Left lung (tissue), 14 donors: ENCODE data around the gene APOO. TPM values are rescaled to one million over a fixed set of nuclear protein-coding genes. Genes with fewer than 3 reads are reported as not detected.

ENCODE experiments used
- ATAC-seq: fragments of 200-7000 bp; cut with Tn5 transposase; one replicate; pipeline ENCODE4 v1.9.1; 2020; ENCODE audit warnings: moderate library complexity
- DNase-seq, 4 donors: peaks; one replicate each; pipeline ENCODE4 v3.0.0-alpha.2; 2013 to 2020
- H3K27ac ChIP-seq, 2 donors: fragments of 200-600 bp; sonication (generic) in 1 of 2; one replicate each; pipeline versions ENCODE4 v1.5.0 to v1.8.0; 2020 to 2021
- H3K27me3 ChIP-seq, 2 donors: fragments of 200-600 bp; sonication (generic) in 1 of 2; one replicate each; pipeline versions ENCODE4 v1.5.0 to v1.8.0; 2020 to 2021
- H3K36me3 ChIP-seq, 2 donors: fragments of 200-600 bp; sonication (generic) in 1 of 2; one replicate each; pipeline versions ENCODE4 v1.5.0 to v1.8.0; 2020 to 2021
- H3K4me1 ChIP-seq, 2 donors: fragments of 200-600 bp; one replicate each; pipeline ENCODE4 v1.8.0; 2021
- H3K4me3 ChIP-seq, 2 donors: fragments of 200-600 bp; sonication (generic) in 1 of 2; one replicate each; pipeline versions ENCODE4 v1.5.0 to v1.8.0; 2020 to 2021; ENCODE audit warnings: mild to moderate bottlenecking in 1 of 2
- H3K9me3 ChIP-seq, 2 donors: fragments of 200-600 bp; sonication (generic) in 1 of 2; one replicate each; pipeline versions ENCODE4 v1.5.0 to v1.8.0; 2020 to 2021
- intact Hi-C, 2 donors: fragments of 100-400 bp; cut with DNase I; formaldehyde crosslinking; loops; one replicate each; pipeline versions ENCODE4 v1.11.2 to v1.14.2; 2022
- long read RNA-seq, 12 donors: library from polyadenylated mRNA in 2 of 12; unstranded in 2 of 12; transcript quantifications; one replicate each; pipeline ENCODE4 v2.0.0 and lab custom pipeline, GENCODE V29; 2019 to 2026
- polyA plus RNA-seq, 6 donors: library from polyadenylated mRNA; unstranded; fragments of 120-200 nt; gene quantifications; one replicate each; pipeline ENCODE4 v1.2.1, GENCODE V29; 2013; ENCODE audit not compliant: insufficient read length in 6 of 6
- total RNA-seq, 2 donors: library from RNA; stranded (reverse); fragmentation: NEBNext Ultra II Directional; extraction: Animal tissue kit (Norgen Biotek cat#: 25700); gene quantifications; one replicate each; pipeline ENCODE4 v1.2.1, GENCODE V29; 2021
- TF ChIP-seq, protein P1 (sequence below), 2 donors: fragments of 200-600 bp; sonication (generic) in 1 of 2; IDR thresholded peaks; one replicate each; pipeline versions ENCODE4 v1.5.0 to v1.8.0; 2021; ENCODE audit warnings: antibody characterized with exemption in 2 of 2
- donor health status: DM: no; HTN: yes; CAD: no.
- donor health status: DM: no; HTN: no; CAD: no.

APOO gene
- total RNA-seq (10 to 100 TPM; 20.1 to 23.1 TPM), polyA plus RNA-seq (10 to 100 TPM; 15.9 to 24.3 (median 19.2) TPM)
- long read RNA-seq, donor 1, transcript APOO-201 (9 exons, 1,118 nt), result major isoform, 5 of 11 reads
- long read RNA-seq, donor 1, partial matches to known transcripts, result 0 of 11 reads
- long read RNA-seq, donor 1, other reads (novel, unspliced or antisense), result 6 of 11 reads
- long read RNA-seq, donor 2, partial matches to known transcripts, result 0 of 2 reads
- long read RNA-seq, donor 2, other reads (novel, unspliced or antisense), result 0 of 2 reads
- long read RNA-seq, donor 3, partial matches to known transcripts, result 0 of 12 reads
- long read RNA-seq, donor 3, other reads (novel, unspliced or antisense), result 9 of 12 reads
- long read RNA-seq, donor 4, transcript APOO-201 (9 exons, 1,118 nt), result major isoform, 8 of 26 reads
- long read RNA-seq, donor 4, partial matches to known transcripts, result 6 of 26 reads
- long read RNA-seq, donor 4, other reads (novel, unspliced or antisense), result 12 of 26 reads
- long read RNA-seq, donor 5, partial matches to known transcripts, result 0 of 4 reads
- long read RNA-seq, donor 5, other reads (novel, unspliced or antisense), result 0 of 4 reads
- long read RNA-seq, donor 6, transcript APOO-201 (9 exons, 1,118 nt), result major isoform, 6 of 13 reads
- long read RNA-seq, donor 6, partial matches to known transcripts, result 0 of 13 reads
- long read RNA-seq, donor 6, other reads (novel, unspliced or antisense), result 7 of 13 reads
- long read RNA-seq, donor 7, partial matches to known transcripts, result 0 of 7 reads
- long read RNA-seq, donor 7, other reads (novel, unspliced or antisense), result 5 of 7 reads
- long read RNA-seq, donor 8, partial matches to known transcripts, result 0 of 4 reads
- long read RNA-seq, donor 8, other reads (novel, unspliced or antisense), result 0 of 4 reads
- long read RNA-seq, donor 9, result 0 reads
- long read RNA-seq, donor 10, transcript APOO-201 (9 exons, 1,118 nt), result major isoform, 9 of 29 reads
- long read RNA-seq, donor 10, partial matches to known transcripts, result 2 of 29 reads
- long read RNA-seq, donor 10, other reads (novel, unspliced or antisense), result 18 of 29 reads
- long read RNA-seq, donor 11, transcript APOO-201 (9 exons, 1,118 nt), result major isoform, 12 of 37 reads
- long read RNA-seq, donor 11, partial matches to known transcripts, result 0 of 37 reads
- long read RNA-seq, donor 11, other reads (novel, unspliced or antisense), result 24 of 37 reads
- long read RNA-seq, donor 12, partial matches to known transcripts, result 0 of 1 reads
- long read RNA-seq, donor 12, other reads (novel, unspliced or antisense), result 0 of 1 reads

DNA sequence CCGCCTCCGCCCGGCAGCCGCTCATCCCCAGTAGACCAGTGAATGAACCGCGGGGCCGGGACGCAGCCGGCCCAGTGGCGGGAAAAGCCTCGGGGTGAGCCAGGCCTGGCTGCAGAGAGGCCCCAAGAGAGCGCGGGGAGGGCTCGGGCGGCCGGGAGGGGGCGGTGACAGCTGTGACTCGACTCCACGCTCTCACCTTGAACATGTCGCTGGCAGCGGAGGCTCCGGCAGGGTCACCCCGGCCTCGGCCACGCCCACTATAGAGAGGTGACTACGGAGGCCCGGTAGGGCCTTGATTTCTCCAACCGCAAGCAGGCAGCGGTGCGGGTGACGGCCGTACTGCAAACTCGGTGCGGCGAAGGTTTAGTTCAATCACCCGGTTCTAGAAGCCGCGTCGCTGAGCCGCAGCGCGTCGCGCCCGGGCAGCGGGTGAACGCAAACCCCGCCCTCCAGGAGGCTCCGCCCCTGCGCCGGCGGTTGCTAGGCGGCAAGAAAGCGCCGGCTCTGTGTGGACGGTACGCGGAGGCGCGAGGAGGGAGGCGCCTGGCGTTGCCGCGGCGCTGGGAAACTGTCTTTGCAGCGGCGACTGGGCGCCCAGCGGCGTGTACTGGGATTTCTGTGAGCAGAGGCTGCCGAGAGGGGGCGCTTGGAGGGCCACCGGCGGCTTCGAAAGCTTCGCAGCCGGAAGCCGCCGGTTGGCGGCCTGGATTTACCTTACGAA, at the start of gene APOO, which contains the start of gene CXorf58:
TSS of gene APOO (minus strand) at position 441 of the 721 bp plus-strand sequence. CDS start at position 205, 236 bp downstream.
TSS of gene CXorf58 (plus strand) at position 509 of the 721 bp plus-strand sequence. CDS start 2,297 bp downstream, outside the sequence.
- H3K27ac ChIP-seq, result peak within 1 kb of the TSS; percentile 79 to 92
- H3K9me3 ChIP-seq, result no peaks in the 10 kb centered on the region
- no peaks in the 10 kb centered on the region for H3K4me1 ChIP-seq
- H3K36me3 ChIP-seq, result no peaks in the 10 kb centered on the region
- TF ChIP-seq, protein P1, sequence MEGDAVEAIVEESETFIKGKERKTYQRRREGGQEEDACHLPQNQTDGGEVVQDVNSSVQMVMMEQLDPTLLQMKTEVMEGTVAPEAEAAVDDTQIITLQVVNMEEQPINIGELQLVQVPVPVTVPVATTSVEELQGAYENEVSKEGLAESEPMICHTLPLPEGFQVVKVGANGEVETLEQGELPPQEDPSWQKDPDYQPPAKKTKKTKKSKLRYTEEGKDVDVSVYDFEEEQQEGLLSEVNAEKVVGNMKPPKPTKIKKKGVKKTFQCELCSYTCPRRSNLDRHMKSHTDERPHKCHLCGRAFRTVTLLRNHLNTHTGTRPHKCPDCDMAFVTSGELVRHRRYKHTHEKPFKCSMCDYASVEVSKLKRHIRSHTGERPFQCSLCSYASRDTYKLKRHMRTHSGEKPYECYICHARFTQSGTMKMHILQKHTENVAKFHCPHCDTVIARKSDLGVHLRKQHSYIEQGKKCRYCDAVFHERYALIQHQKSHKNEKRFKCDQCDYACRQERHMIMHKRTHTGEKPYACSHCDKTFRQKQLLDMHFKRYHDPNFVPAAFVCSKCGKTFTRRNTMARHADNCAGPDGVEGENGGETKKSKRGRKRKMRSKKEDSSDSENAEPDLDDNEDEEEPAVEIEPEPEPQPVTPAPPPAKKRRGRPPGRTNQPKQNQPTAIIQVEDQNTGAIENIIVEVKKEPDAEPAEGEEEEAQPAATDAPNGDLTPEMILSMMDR (IDR thresholded peaks at IDR 0.05), result peak; percentile 60 to 83
- H3K27me3 ChIP-seq, result no peaks in the 10 kb centered on the region
- peak within 1 kb of the TSS; percentile 30 to 52 for H3K4me3 ChIP-seq
- peak; percentile 98 for ATAC-seq
- DNase-seq, result peak; percentile 83 to 97 (median 94)
- intact Hi-C loops, result loop anchor here in 1 of 2 donors (10.0 kb wide), 2 partner anchors 153 to 213 kb away; no protein-coding TSS in a partner anchor

- no peaks in the 10 kb centered on the region for H3K27me3 ChIP-seq
- H3K36me3 ChIP-seq, result no peaks in the 10 kb centered on the region
- no peak for DNase-seq
- no peak overlapping the region for H3K4me3 ChIP-seq
- intact Hi-C loops, result no loop called here
- TF ChIP-seq, protein P1 (IDR thresholded peaks at IDR 0.05), result no peak
- no peak overlapping the region for H3K27ac ChIP-seq
- ATAC-seq, result no peak
- H3K4me1 ChIP-seq, result no peaks in the 10 kb centered on the region
- no peaks in the 10 kb centered on the region for H3K9me3 ChIP-seq
Measured at GRCh38 chrX:23954396-23954795, 46.7 kb upstream of the APOO start.

DNA sequence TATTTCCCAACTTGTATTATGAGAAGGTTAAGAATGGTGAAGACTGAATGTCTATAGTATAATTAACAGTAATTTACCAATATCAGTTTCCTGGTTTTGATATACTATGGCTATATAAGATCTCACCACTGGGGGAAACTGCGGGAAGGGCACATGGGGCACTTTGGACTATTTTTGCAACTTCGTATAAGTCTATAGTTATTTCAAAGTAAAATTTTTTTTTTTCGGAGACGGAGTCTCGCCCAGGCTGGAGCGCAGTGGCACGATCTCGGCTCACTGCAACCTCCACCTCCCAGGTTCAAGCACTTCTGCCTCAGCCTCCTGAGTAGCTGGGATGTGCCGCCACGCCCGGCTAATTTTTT, 46.2 kb upstream of the APOO start:
- ATAC-seq, result no peak
- H3K27ac ChIP-seq, result peak overlapping the region in 1 of 2 donors; percentile 87

More for the DNA sequence above, 46.2 kb upstream of the APOO start:
- H3K4me1 ChIP-seq, result no peaks in the 10 kb centered on the region
- H3K36me3 ChIP-seq, result no peaks in the 10 kb centered on the region
- H3K4me3 ChIP-seq, result no peak overlapping the region
- intact Hi-C loops, result no loop called here
- TF ChIP-seq, protein P1 (IDR thresholded peaks at IDR 0.05), result no peak
- no peak for DNase-seq
- no peaks in the 10 kb centered on the region for H3K27me3 ChIP-seq
- H3K9me3 ChIP-seq, result no peaks in the 10 kb centered on the region
